GM12891 (cell line): ENCODE data around the gene DYNC1LI1.

Experiments
- PAX5 ChIP-seq: IDR thresholded peaks from 2 replicates; pipeline ENCODE4 v1.6.1; 2011; ENCODE audit warnings: low read length, moderate library complexity, mild to moderate bottlenecking; ENCODE audit not compliant: insufficient read depth, severe bottlenecking
- POLR2A ChIP-seq: IDR thresholded peaks from 2 replicates; pipeline ENCODE4 v1.6.1; 2011; ENCODE audit warnings: low read depth, low read length, control low read depth
- POLR2AphosphoS5 ChIP-seq: IDR thresholded peaks from 2 replicates; pipeline ENCODE4 v1.6.1; 2011; ENCODE audit warnings: low read depth, low read length, control low read depth
- POU2F2 ChIP-seq: IDR thresholded peaks from 2 replicates; pipeline ENCODE4 v1.6.1; 2011; ENCODE audit warnings: low read depth, mild to moderate bottlenecking, control low read depth, low read length, moderate library complexity
- TAF1 ChIP-seq: IDR thresholded peaks from 2 replicates; pipeline ENCODE4 v1.6.1; 2011; ENCODE audit warnings: low read depth, low read length, control low read depth

DNA sequence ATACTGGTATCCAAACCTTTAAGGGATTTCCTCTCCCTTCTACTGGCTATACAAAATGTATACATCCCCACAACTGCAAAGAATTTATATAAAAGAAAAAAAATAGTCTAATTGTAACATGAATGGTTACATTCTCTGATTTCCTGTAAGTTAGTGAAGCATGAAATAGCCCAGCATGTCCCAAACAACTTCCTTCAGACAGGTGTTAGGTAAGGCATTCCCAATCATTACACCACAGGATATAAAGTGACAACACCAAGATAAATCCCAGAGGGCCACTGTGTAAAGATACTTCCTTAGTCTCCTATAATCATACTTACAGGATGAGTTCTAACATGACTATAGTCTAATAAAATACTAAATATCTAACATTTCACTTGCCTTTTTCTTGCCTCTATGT is 75.6 kb downstream of the DYNC1LI1 start:
- TF ChIP-seq TAF1 (no peak), POLR2A (no peak), POLR2AphosphoS5 (no peak), PAX5 (no peak), POU2F2 (no peak)
